ENCODE measurements around the gene C1RL.

C1RL gene

GRCh38 chr12:7102582-7102981 lies 6.4 kb downstream of the C1RL start:
- Histone ChIP-seq H3K9ac (ENCODE audit: low read length in 2 of 2) (no peak overlapping the region), H3K4me3 (ENCODE audit: low read length in 2 of 2) (no peak overlapping the region), H3K27ac (ENCODE audit: low read length) (no peak overlapping the region), H3K9me3 (ENCODE audit: control insufficient read depth in 2 of 2, low read length in 2 of 2) (no peaks in the 10 kb centered on the region), H3K4me1 (ENCODE audit: control insufficient read depth, insufficient read depth, low read length) (peaks cover 4% of the 10 kb centered on the region), H3K27me3 (ENCODE audit: control insufficient read depth in 1 of 2, insufficient read depth in 2 of 2, low read length in 2 of 2) (no peaks in the 10 kb centered on the region), H3K36me3 (ENCODE audit: control insufficient read depth in 2 of 2, insufficient read depth in 2 of 2, low read length in 2 of 2) (peaks cover 4 to 20% of the 10 kb centered on the region in 2 donors)

- Histone ChIP-seq H3K9ac (ENCODE audit: low read length in 2 of 2) (no peak overlapping the region), H3K4me1 (ENCODE audit: control insufficient read depth, insufficient read depth, low read length) (peaks cover 3% of the 10 kb centered on the region), H3K36me3 (ENCODE audit: control insufficient read depth in 2 of 2, insufficient read depth in 2 of 2, low read length in 2 of 2) (peaks cover 4 to 23% of the 10 kb centered on the region in 2 donors), H3K9me3 (ENCODE audit: control insufficient read depth in 2 of 2, low read length in 2 of 2) (no peaks in the 10 kb centered on the region), H3K4me3 (ENCODE audit: low read length in 2 of 2) (no peak overlapping the region), H3K27ac (ENCODE audit: low read length) (no peak overlapping the region), H3K27me3 (ENCODE audit: control insufficient read depth in 1 of 2, insufficient read depth in 2 of 2, low read length in 2 of 2) (no peaks in the 10 kb centered on the region)
These were observed 7.3 kb downstream of the C1RL start for GRCh38 chr12:7101694-7102131.

- no peak overlapping the region for H3K27ac ChIP-seq (ENCODE audit: low read length)
These were observed 7.8 kb downstream of the C1RL start for GRCh38 chr12:7101047-7101693.

GRCh38 chr12:7100239-7100638 lies 8.8 kb downstream of the C1RL start:
- no peak overlapping the region for H3K4me3 ChIP-seq (ENCODE audit: low read length in 2 of 2)
- H3K9ac ChIP-seq (ENCODE audit: low read length in 2 of 2): no peak overlapping the region
- peaks cover 3% of the 10 kb centered on the region for H3K4me1 ChIP-seq (ENCODE audit: control insufficient read depth, insufficient read depth, low read length)
- no peak overlapping the region for H3K27ac ChIP-seq (ENCODE audit: low read length)
- H3K9me3 ChIP-seq (ENCODE audit: control insufficient read depth in 2 of 2, low read length in 2 of 2): no peaks in the 10 kb centered on the region
- no peaks in the 10 kb centered on the region for H3K27me3 ChIP-seq (ENCODE audit: control insufficient read depth in 1 of 2, insufficient read depth in 2 of 2, low read length in 2 of 2)
- peaks cover 4 to 23% of the 10 kb centered on the region in 2 donors for H3K36me3 ChIP-seq (ENCODE audit: control insufficient read depth in 2 of 2, insufficient read depth in 2 of 2, low read length in 2 of 2)

More at GRCh38 chr12:7101047-7101693, 7.8 kb downstream of the C1RL start:
- H3K4me3 ChIP-seq (ENCODE audit: low read length in 2 of 2): no peak overlapping the region
- peaks cover 3% of the 10 kb centered on the region for H3K4me1 ChIP-seq (ENCODE audit: control insufficient read depth, insufficient read depth, low read length)
- no peaks in the 10 kb centered on the region for H3K27me3 ChIP-seq (ENCODE audit: control insufficient read depth in 1 of 2, insufficient read depth in 2 of 2, low read length in 2 of 2)
- H3K9ac ChIP-seq (ENCODE audit: low read length in 2 of 2): no peak overlapping the region
- H3K9me3 ChIP-seq (ENCODE audit: control insufficient read depth in 2 of 2, low read length in 2 of 2): no peaks in the 10 kb centered on the region
- H3K36me3 ChIP-seq (ENCODE audit: control insufficient read depth in 2 of 2, insufficient read depth in 2 of 2, low read length in 2 of 2): peaks cover 4 to 23% of the 10 kb centered on the region in 2 donors

- Histone ChIP-seq H3K27me3 (ENCODE audit: control insufficient read depth in 1 of 2, insufficient read depth in 2 of 2, low read length in 2 of 2) (no peaks in the 10 kb centered on the region), H3K27ac (ENCODE audit: low read length) (no peak overlapping the region), H3K4me1 (ENCODE audit: control insufficient read depth, insufficient read depth, low read length) (peaks cover 3% of the 10 kb centered on the region), H3K9ac (ENCODE audit: low read length in 2 of 2) (no peak overlapping the region), H3K9me3 (ENCODE audit: control insufficient read depth in 2 of 2, low read length in 2 of 2) (no peaks in the 10 kb centered on the region), H3K4me3 (ENCODE audit: low read length in 2 of 2) (no peak overlapping the region), H3K36me3 (ENCODE audit: control insufficient read depth in 2 of 2, insufficient read depth in 2 of 2, low read length in 2 of 2) (peaks cover 4 to 22% of the 10 kb centered on the region in 2 donors)
These were observed 9.6 kb downstream of the C1RL start for GRCh38 chr12:7099290-7099996.

GRCh38 chr12:7096979-7097378 lies 12.0 kb downstream of the C1RL start:
- Histone ChIP-seq H3K9me3 (ENCODE audit: control insufficient read depth in 2 of 2, low read length in 2 of 2) (no peaks in the 10 kb centered on the region), H3K4me3 (ENCODE audit: low read length in 2 of 2) (no peak overlapping the region), H3K27ac (ENCODE audit: low read length) (no peak overlapping the region), H3K36me3 (ENCODE audit: control insufficient read depth in 2 of 2, insufficient read depth in 2 of 2, low read length in 2 of 2) (peaks cover 4 to 16% of the 10 kb centered on the region in 2 donors), H3K27me3 (ENCODE audit: control insufficient read depth in 1 of 2, insufficient read depth in 2 of 2, low read length in 2 of 2) (no peaks in the 10 kb centered on the region), H3K4me1 (ENCODE audit: control insufficient read depth, insufficient read depth, low read length) (peaks cover 15% of the 10 kb centered on the region), H3K9ac (ENCODE audit: low read length in 2 of 2) (no peak overlapping the region)

- H3K4me1 ChIP-seq (ENCODE audit: control insufficient read depth, insufficient read depth, low read length): peaks cover 19% of the 10 kb centered on the region
- no peaks in the 10 kb centered on the region for H3K27me3 ChIP-seq (ENCODE audit: control insufficient read depth in 1 of 2, insufficient read depth in 2 of 2, low read length in 2 of 2)
- no peak overlapping the region for H3K9ac ChIP-seq (ENCODE audit: low read length in 2 of 2)
- H3K4me3 ChIP-seq (ENCODE audit: low read length in 2 of 2): no peak overlapping the region
- no peaks in the 10 kb centered on the region for H3K9me3 ChIP-seq (ENCODE audit: control insufficient read depth in 2 of 2, low read length in 2 of 2)
- H3K36me3 ChIP-seq (ENCODE audit: control insufficient read depth in 2 of 2, insufficient read depth in 2 of 2, low read length in 2 of 2): peaks cover 4 to 12% of the 10 kb centered on the region in 2 donors
- H3K27ac ChIP-seq (ENCODE audit: low read length): no peak overlapping the region
These were observed 12.7 kb downstream of the C1RL start for GRCh38 chr12:7096006-7096932.

GRCh38 chr12:7093892-7094291 lies 15.1 kb downstream of the C1RL start:
- Histone ChIP-seq H3K4me1 (ENCODE audit: control insufficient read depth, insufficient read depth, low read length) (peaks cover 36% of the 10 kb centered on the region), H3K27ac (ENCODE audit: low read length) (no peak overlapping the region), H3K36me3 (ENCODE audit: control insufficient read depth in 2 of 2, insufficient read depth in 2 of 2, low read length in 2 of 2) (peaks cover 5 to 11% of the 10 kb centered on the region in 2 donors)

GRCh38 chr12:7093486-7093885 lies 15.5 kb downstream of the C1RL start:
- H3K4me3 ChIP-seq (ENCODE audit: low read length in 2 of 2): no peak overlapping the region
- H3K27ac ChIP-seq (ENCODE audit: low read length): no peak overlapping the region
- H3K4me1 ChIP-seq (ENCODE audit: control insufficient read depth, insufficient read depth, low read length): peaks cover 36% of the 10 kb centered on the region
- H3K9me3 ChIP-seq (ENCODE audit: control insufficient read depth in 2 of 2, low read length in 2 of 2): no peaks in the 10 kb centered on the region
- peak overlapping the region in 1 of 2 donors; percentile 10 for H3K9ac ChIP-seq (ENCODE audit: low read length in 2 of 2)
- peaks cover 9 to 14% of the 10 kb centered on the region in 2 donors for H3K36me3 ChIP-seq (ENCODE audit: control insufficient read depth in 2 of 2, insufficient read depth in 2 of 2, low read length in 2 of 2)
- H3K27me3 ChIP-seq (ENCODE audit: control insufficient read depth in 1 of 2, insufficient read depth in 2 of 2, low read length in 2 of 2): no peaks in the 10 kb centered on the region

More at GRCh38 chr12:7093892-7094291, 15.1 kb downstream of the C1RL start:
- H3K9me3 ChIP-seq (ENCODE audit: control insufficient read depth in 2 of 2, low read length in 2 of 2): no peaks in the 10 kb centered on the region
- H3K9ac ChIP-seq (ENCODE audit: low read length in 2 of 2): peak overlapping the region in 1 of 2 donors; percentile 10
- no peak overlapping the region for H3K4me3 ChIP-seq (ENCODE audit: low read length in 2 of 2)
- H3K27me3 ChIP-seq (ENCODE audit: control insufficient read depth in 1 of 2, insufficient read depth in 2 of 2, low read length in 2 of 2): no peaks in the 10 kb centered on the region

- Histone ChIP-seq H3K36me3 (ENCODE audit: control insufficient read depth in 2 of 2, insufficient read depth in 2 of 2, low read length in 2 of 2) (peaks cover 10 to 14% of the 10 kb centered on the region in 2 donors), H3K4me3 (ENCODE audit: low read length in 2 of 2) (peak overlapping the region in 1 of 2 donors; percentile 87), H3K4me1 (ENCODE audit: control insufficient read depth, insufficient read depth, low read length) (peaks cover 36% of the 10 kb centered on the region), H3K9me3 (ENCODE audit: control insufficient read depth in 2 of 2, low read length in 2 of 2) (no peaks in the 10 kb centered on the region), H3K27ac (ENCODE audit: low read length) (peak overlapping the region; percentile 81), H3K9ac (ENCODE audit: low read length in 2 of 2) (peak overlapping the region; percentile 85 to 90), H3K27me3 (ENCODE audit: control insufficient read depth in 1 of 2, insufficient read depth in 2 of 2, low read length in 2 of 2) (no peaks in the 10 kb centered on the region)
These were observed 16.0 kb downstream of the C1RL start for GRCh38 chr12:7092986-7093460.
